ENCODE results near the gene KCNC3. TPM values are rescaled to one million over a fixed set of nuclear protein-coding genes. Genes with fewer than 3 reads are reported as not detected.
A peak's percentile ranks its signal among the peaks of the same experiment; 100 is the strongest.
"Not testable (repeated sequence)": the region's sequence is repeated elsewhere in the genome, so short reads cannot be mapped to it uniquely, and the experiment has no call there.

Gene KCNC3
- total and polyA plus RNA-seq, 2 experiments from 2014 or later, result 1.3 to 3.4 TPM

GRCh38 chr19:50357178-50358100 is 28.3 kb upstream of the KCNC3 start:
- peak; percentile 91 for DNase-seq (ENCODE audit: low spot score)
- Histone ChIP-seq H4K20me1 (replicated peaks; ENCODE audit: insufficient read depth) (no peaks in the 10 kb centered on the region; the same call in 1 of the 2 replicates), H3F3A (replicated peaks; ENCODE audit: low read depth) (no peaks in the 10 kb centered on the region), H3K27me3 (ENCODE audit: insufficient read depth) (no peaks in the 10 kb centered on the region), H3K9me2 (ENCODE audit: insufficient read depth) (0 out of 2 replicates have a peak, but pooled peaks cover 3% of the 10 kb centered on the region), H3K79me2 (replicated peaks; ENCODE audit: insufficient read depth) (no peaks in the 10 kb centered on the region), H3K4me1 (ENCODE audit: insufficient read depth) (no peaks in the 10 kb centered on the region; the same call in 1 of the 2 replicates), H3K27ac (ENCODE audit: low read depth) (peak overlapping the region; percentile 34; the same call in 1 of the 2 replicates), H2AFZ (peak overlapping the region; percentile 16; the same call in 1 of the 2 replicates), H3K4me3 (0 out of 2 replicates have a peak overlapping the region, but pooled peaks have one; percentile 35), H3K4me2 (peak overlapping the region; percentile 29), H3K36me3 (ENCODE audit: insufficient read depth) (no peaks in the 10 kb centered on the region)
- no peak overlapping the region for H3K4me3 Mint-ChIP-seq
- H3K36me3 Mint-ChIP-seq (ENCODE audit: low read depth), result peaks cover 39% of the 10 kb centered on the region
- peaks cover 95% of the 10 kb centered on the region for H3K9me3 Mint-ChIP-seq
- peak; percentile 87 for ATAC-seq
- no peaks in the 10 kb centered on the region for H3K4me1 Mint-ChIP-seq
- TF ChIP-seq POLR2AphosphoS5 (IDR thresholded peaks at IDR 0.05; ENCODE audit: low read depth) (no peak), CTCF (conservative IDR thresholded peaks at IDR 0.05; ENCODE audit: low read depth in 2 of 2) (peak; percentile 85)
- H3K27me3 Mint-ChIP-seq (ENCODE audit: insufficient read depth, low read depth, poor library complexity), result peaks cover 7% of the 10 kb centered on the region
- no peak overlapping the region for H3K27ac Mint-ChIP-seq

DNA sequence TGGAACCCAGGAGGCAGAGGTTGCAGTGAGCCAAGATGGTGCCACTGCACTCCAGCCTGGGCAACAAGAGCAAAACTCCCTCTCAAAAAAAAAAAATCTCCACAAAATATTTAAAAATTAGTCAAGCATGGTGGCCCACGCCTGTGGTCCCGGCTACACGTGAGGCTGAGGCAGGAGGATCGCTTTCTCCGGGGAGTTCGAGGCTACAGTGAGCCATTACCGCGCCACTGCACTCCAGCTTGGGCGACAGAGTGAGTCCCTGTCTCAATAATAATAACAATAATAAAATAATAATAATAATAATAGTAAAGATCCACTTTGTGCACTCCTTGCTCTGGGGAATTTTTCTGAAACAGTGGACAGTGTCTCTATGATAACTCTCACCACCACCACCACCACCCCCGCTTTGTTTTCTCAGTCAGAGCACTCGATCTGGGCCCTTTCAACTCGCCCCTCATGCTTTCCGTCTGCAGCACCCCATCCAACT is 27.6 kb upstream of the KCNC3 start:
- Histone ChIP-seq H3K36me3 (ENCODE audit: insufficient read depth) (no peaks in the 10 kb centered on the region), H3K4me3 (no peak overlapping the region), H3F3A (replicated peaks; ENCODE audit: low read depth) (no peaks in the 10 kb centered on the region), H3K9me2 (ENCODE audit: insufficient read depth) (0 out of 2 replicates have a peak, but pooled peaks cover 3% of the 10 kb centered on the region), H3K27me3 (ENCODE audit: insufficient read depth) (no peaks in the 10 kb centered on the region), H3K4me2 (no peak overlapping the region), H3K79me2 (replicated peaks; ENCODE audit: insufficient read depth) (no peaks in the 10 kb centered on the region), H4K20me1 (replicated peaks; ENCODE audit: insufficient read depth) (no peaks in the 10 kb centered on the region; the same call in 1 of the 2 replicates), H2AFZ (no peak overlapping the region), H3K27ac (ENCODE audit: low read depth) (no peak overlapping the region), H3K4me1 (ENCODE audit: insufficient read depth) (no peaks in the 10 kb centered on the region; the same call in 1 of the 2 replicates)
- Mint-ChIP-seq H3K27me3 (ENCODE audit: insufficient read depth, low read depth, poor library complexity) (peaks cover 7% of the 10 kb centered on the region), H3K9me3 (peaks cover 95% of the 10 kb centered on the region), H3K4me3 (no peak overlapping the region), H3K27ac (no peak overlapping the region), H3K4me1 (no peaks in the 10 kb centered on the region), H3K36me3 (ENCODE audit: low read depth) (peaks cover 38% of the 10 kb centered on the region)
- DNase-seq (ENCODE audit: low spot score) (no peak), ATAC-seq (no peak)
- TF ChIP-seq POLR2AphosphoS5 (IDR thresholded peaks at IDR 0.05; ENCODE audit: low read depth), result no peak

- H4K20me1 ChIP-seq (replicated peaks; ENCODE audit: insufficient read depth); H3K4me1 ChIP-seq (ENCODE audit: insufficient read depth); H3K36me3 ChIP-seq (ENCODE audit: insufficient read depth); H3K27ac Mint-ChIP-seq; H3F3A ChIP-seq (replicated peaks; ENCODE audit: low read depth); H3K4me1 Mint-ChIP-seq; H3K27me3 ChIP-seq (ENCODE audit: insufficient read depth); H2AFZ ChIP-seq; DNase-seq (ENCODE audit: low spot score); ATAC-seq; H3K79me2 ChIP-seq (replicated peaks; ENCODE audit: insufficient read depth); H3K4me2 ChIP-seq; H3K27ac ChIP-seq (ENCODE audit: low read depth); H3K4me3 Mint-ChIP-seq; H3K27me3 Mint-ChIP-seq (ENCODE audit: insufficient read depth, low read depth, poor library complexity); H3K9me2 ChIP-seq (ENCODE audit: insufficient read depth); H3K4me3 ChIP-seq: not testable (repeated sequence)
- peaks cover 33% of the 10 kb centered on the region for H3K36me3 Mint-ChIP-seq (ENCODE audit: low read depth)
- H3K9me3 Mint-ChIP-seq, result peaks cover 95% of the 10 kb centered on the region
Observed at GRCh38 chr19:50353487-50353880, 24.3 kb upstream of the KCNC3 start.
